GM18517 (cell line): ENCODE results near the gene GUCD1.

Source experiments
- ATAC-seq: cut with Tn5 transposase; IDR thresholded peaks from one replicate; pipeline ENCODE4 v1.9.1; 2021; ENCODE audit warnings: mild to moderate bottlenecking, moderate library complexity; ENCODE audit not compliant: unreplicated experiment

The GUCD1 gene

DNA sequence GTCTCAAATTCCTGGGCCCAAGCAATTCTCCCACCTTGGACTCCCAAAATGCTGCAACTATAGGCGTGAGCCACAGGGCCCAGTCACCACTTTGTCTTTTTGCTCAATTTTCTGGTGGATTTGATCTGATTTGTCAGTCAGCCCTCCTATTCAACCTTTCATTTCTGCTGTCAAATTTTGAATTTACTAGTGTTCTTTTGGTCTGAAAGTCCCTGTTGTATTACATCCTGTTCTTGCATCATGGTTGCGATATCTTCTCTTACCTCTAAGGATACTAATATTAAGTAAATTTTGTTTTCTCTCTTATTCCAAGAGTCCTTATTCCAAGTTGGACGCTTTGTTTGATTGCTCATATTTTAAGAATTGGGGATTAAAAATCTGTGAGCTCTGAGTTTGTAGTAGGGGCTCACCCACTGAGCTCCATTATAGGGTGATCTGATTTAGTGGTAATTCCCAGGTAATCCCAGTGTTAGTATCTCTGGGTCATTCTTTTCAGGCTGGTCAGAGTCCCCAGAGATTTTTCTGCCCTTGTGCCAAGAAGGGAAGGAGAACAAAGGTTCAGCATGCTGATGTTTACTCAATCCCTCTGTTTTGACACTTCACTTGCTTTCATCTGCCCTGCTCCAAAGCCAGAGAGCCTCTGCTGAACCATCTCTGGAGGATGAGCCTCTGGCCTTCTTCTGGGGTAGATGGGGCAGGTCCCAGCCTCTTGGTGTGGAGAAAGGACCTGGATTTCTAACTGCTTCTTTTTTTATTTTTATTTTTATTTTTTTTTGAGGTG lies 49.8 kb downstream of the GUCD1 start:
- ATAC-seq: no peak

- ATAC-seq: no peak
Observed at GRCh38 chr22:24504540-24504939, 50.4 kb downstream of the GUCD1 start.

- ATAC-seq: no peak
Observed at GRCh38 chr22:24503843-24504338, 51.0 kb downstream of the GUCD1 start.

DNA sequence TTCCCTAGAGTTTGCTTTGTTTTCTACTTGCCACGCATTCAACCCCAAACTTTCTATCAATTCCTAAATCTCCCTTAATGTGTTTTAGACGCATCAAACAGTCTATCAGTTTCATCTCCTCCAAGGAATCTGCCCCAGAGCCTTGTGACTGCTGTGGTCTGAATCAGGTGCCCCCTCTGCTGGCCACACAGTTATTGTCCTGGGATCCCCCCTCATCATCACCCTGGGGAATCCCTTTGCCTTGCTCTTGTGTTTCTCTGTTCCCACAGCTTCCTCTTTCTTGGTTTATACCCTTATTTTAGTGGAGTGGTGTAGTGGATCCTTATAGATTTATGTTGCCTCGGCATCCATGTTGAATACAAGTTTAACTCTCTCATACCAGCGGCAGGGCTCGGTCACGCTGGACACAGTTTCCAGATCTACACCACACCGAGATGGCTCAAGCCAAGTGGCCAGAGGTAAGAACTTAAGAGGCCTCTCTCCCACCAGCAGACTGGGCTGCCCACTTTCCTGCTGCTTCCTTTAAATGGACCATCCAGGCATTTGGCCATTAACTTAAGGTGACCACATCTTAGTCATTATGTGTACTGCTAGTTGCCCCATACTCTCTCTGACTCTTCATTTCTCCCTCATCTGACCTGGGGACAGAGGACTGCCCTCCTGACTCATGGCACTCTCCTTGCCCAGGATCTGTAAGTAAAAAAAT lies 51.6 kb downstream of the GUCD1 start:
- ATAC-seq: no peak

DNA sequence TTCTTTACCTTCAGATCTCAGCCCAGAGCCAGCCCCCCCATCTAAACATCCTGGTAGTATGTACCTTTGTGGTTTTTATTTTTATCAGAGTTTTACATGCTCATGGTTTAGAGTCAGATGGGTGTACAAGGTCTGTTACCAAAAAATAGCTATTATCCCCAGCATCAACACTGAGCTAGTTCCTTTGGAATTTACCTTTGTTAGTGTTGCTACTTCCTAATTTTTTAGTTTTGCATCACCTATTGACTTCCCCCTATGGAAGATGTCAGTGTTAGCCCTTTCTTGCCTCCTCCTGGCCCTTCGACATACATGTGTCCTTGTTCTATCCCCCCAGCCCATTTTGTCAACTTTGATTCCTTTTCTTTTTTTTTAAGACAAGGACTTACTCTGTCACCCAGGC lies 52.4 kb downstream of the GUCD1 start:
- no peak for ATAC-seq

GRCh38 chr22:24502034-24502433 lies 52.9 kb downstream of the GUCD1 start:
- no peak for ATAC-seq

DNA sequence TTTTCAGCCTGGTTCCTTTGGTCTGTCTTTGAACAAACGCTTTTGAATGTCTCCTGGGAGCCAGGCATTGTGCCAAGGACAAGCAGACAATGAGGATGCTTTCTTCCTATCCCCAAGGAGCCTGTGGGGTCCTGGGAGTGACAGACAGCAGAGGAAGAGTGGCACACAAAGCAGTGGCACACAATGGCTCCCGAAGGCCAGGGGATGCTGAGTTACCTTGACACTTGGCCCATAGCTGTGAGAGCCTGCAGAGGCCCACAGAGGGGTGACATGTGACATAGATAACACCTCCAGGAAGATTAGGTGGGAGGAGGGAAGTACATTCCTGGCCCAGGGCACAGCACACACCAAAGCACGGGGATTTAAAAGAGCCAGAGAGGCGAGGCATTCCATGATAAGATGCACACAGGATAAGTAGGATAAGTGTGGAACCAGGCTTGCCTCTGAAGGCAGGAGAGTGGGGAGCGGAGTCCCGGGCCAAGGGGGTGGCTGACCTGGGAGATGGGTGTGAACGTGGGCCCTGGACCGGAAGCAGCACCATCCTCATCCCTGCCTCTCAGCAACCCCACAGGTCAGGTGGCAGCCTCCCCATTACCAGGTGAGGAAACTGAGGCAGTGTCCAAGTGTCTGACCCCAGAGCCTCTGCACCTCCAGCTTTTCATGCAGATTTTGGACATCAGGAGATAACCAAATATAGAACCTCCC lies 53.5 kb downstream of the GUCD1 start:
- no peak for ATAC-seq

DNA sequence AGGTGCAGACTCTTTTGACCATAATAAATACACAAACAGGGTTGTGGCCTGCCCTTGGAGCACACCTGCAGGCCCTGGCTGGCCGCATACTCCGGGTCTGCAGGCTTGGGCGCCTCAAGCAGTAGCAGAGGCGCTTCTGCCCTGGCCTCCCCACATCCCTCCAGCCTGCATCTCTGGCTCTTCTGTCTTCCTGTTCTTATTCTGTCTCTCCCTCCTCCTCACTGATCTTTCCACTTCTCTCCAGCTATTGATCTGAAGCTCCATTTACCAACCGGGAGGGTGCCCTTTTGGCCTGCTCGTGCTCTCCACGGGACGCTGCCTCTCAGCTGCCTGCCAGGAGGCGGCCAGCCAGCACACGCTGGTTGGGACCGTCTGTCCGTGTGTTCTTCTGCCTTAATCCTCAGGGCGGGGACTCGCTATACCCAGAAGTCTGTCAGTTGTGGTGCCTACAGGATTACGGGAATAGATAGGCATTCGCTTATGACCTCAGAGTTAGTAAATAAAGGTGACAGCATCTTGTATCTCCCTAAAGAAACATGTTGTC lies 54.6 kb downstream of the GUCD1 start:
- no peak for ATAC-seq

DNA sequence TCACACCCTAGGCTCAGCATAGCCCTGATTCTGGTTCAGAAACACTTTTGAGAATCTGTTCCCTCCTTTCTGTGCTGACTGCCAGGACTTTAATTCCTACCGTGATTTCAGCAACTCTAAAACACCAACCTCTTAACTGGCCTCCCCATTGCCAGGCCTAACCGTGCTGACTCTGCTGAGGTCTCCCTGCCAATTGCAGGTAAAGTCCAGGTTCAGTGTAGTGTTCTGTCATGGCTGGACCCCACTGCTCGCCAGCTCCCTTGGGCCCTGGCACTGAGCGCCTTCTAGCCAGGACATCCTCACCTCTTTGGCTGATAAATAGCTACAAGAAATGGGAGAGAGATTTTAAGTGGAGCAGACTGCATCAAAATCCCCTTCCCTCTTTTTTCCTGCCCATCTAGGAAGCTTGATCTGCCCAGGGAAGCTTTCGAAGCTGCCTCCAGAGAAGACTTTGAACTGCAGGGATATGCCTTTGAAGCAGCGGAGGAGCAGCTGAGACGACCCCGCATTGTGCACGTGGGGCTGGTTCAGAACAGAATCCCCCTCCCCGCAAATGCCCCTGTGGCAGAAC lies 55.1 kb downstream of the GUCD1 start:
- no peak for ATAC-seq

- no peak for ATAC-seq
Observed at GRCh38 chr22:24498824-24499223, 56.1 kb downstream of the GUCD1 start.

DNA sequence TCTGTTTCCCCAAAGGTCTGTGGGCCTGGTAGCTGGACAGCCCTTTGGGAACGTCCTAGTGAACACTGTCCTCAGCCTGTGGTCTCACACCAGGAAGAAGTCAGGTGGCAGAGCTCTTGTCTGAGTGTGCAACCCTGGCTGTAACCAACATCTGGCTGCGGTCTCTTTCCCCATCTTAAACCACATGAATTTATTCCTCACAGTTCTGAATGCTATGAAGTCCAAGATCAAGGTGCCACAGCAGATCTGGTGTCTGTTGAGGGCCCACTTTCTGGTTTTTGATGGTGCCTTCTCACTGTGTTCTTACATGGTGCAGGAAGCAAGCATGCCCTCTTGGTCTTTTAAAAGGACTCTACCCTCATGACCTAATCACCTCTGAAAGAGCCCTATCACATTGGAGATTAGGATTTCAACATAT lies 57.1 kb downstream of the GUCD1 start:
- ATAC-seq: no peak

DNA sequence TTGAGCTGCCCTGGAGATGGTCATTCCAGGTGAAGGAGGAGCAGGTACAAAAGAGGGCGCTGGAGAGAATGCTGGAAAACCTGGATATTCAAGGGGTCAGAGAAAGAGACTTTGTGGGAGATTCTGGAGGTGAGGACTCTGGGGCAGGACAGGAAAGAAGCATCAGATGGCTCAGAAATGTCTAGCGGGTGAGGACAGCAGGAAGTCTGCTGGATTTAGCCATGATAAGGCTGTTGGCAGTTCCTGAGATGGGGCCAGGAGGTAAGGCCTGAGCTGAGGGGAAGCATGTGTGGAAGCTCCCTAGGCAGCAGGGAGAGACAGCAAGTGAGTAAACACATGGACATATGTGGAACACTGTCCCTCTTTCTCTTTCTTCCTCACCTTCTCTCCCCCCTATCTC lies 58.3 kb downstream of the GUCD1 start:
- no peak for ATAC-seq

DNA sequence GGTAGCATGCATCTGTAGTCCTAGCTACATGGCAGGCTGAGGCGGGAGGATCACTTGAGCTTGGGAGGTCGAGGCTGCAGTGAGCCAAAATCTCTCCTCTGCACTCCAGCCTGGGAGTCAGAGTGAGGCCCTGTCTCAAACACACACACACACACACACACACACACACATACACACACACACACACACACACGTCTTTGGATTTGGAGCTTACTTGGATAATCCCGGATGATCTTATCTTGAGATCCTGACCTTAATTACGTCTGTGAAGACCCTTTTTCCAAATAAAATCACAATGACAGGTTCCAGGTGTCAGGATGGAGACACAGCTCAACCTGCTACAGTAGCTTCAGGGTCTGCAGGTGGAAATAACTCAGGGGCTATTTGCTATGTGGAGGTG lies 58.7 kb downstream of the GUCD1 start:
- ATAC-seq: no peak

GRCh38 chr22:24495365-24495675 lies 59.6 kb downstream of the GUCD1 start:
- no peak for ATAC-seq

- ATAC-seq: no peak
Observed at GRCh38 chr22:24494528-24495364, 60.2 kb downstream of the GUCD1 start, which contains the start of gene UPB1. Gene UPB1 (plus strand): TSS chr22:24495332. CDS start chr22:24495404, 72 bp downstream.

DNA sequence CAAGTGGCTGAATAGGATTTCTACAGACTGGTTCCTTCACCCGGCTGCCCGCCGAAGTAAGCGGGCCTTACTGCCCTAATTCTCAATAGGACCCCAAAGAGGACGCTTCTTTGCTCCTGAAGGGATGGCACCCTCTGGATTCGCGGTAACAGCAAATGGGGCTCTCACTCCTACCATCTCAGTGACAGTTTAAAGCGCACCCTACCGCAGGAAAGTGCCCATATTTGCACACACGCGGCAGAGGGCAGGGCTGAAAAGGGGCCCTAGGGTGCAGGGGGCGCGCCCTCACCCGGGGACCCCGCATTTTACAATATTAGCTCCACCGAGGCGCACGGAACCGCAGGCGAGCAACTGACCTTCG lies 60.8 kb downstream of the GUCD1 start:
- ATAC-seq: no peak

DNA sequence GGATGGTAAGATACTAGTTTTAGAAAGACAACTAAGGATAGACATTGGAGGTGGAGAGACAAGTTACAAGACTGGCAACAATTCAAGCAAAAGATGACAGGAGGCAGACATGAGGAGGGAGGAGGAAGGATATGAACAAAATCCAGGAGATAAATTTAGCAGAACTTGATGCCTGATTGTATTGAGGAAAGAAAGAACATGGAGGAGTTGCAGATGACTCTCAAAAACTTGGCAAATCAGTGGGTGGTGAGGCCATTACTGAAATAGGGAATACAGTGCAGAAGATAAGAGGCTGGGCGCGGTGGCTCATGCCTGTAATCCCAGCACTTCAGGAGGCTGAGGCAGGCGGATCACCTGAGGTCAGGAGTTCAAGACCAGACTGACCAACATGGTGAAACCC lies 62.5 kb downstream of the GUCD1 start:
- ATAC-seq: no peak
